ENCODE measurements around the gene FOXP4.

The FOXP4 gene

GRCh38 chr6:41584205-41584604, 38.0 kb downstream of the FOXP4 start:
- no peaks in the 10 kb centered on the region for H3K36me3 ChIP-seq (ENCODE audit: control insufficient read depth, insufficient read depth, low read length)
- H3K4me1 ChIP-seq, result no peaks in the 10 kb centered on the region
- H3K79me2 ChIP-seq, result no peaks in the 10 kb centered on the region
- H3K9ac ChIP-seq, result no peak overlapping the region
- no peak for TF ChIP-seq CTCF (IDR thresholded peaks at IDR 0.05)
- no peak overlapping the region for H3K4me3 ChIP-seq (ENCODE audit: low read depth, low read length)
- H3K9me3 ChIP-seq (ENCODE audit: control insufficient read depth, low read length), result no peaks in the 10 kb centered on the region
- H3K27me3 ChIP-seq (ENCODE audit: control insufficient read depth, insufficient read depth, low read length), result no peaks in the 10 kb centered on the region
- no peak overlapping the region for H3K27ac ChIP-seq
- no peak overlapping the region for H2AFZ ChIP-seq
- H3K4me2 ChIP-seq (ENCODE audit: low read length), result no peak overlapping the region

- Histone ChIP-seq H3K9me3 (ENCODE audit: control insufficient read depth, low read length) (no peaks in the 10 kb centered on the region), H3K27ac (no peak overlapping the region), H3K4me2 (ENCODE audit: low read length) (no peak overlapping the region), H3K27me3 (ENCODE audit: control insufficient read depth, insufficient read depth, low read length) (no peaks in the 10 kb centered on the region), H3K36me3 (ENCODE audit: control insufficient read depth, insufficient read depth, low read length) (no peaks in the 10 kb centered on the region), H3K9ac (no peak overlapping the region), H3K4me1 (no peaks in the 10 kb centered on the region), H3K79me2 (no peaks in the 10 kb centered on the region), H2AFZ (no peak overlapping the region), H3K4me3 (ENCODE audit: low read depth, low read length) (no peak overlapping the region)
- TF ChIP-seq CTCF (IDR thresholded peaks at IDR 0.05), result no peak
Measured at GRCh38 chr6:41584668-41585205, 38.6 kb downstream of the FOXP4 start.

- TF ChIP-seq CTCF (IDR thresholded peaks at IDR 0.05), result no peak
- Histone ChIP-seq H3K9ac (no peak overlapping the region), H3K4me3 (ENCODE audit: low read depth, low read length) (no peak overlapping the region), H2AFZ (no peak overlapping the region), H3K27me3 (ENCODE audit: control insufficient read depth, insufficient read depth, low read length) (no peaks in the 10 kb centered on the region), H3K79me2 (no peaks in the 10 kb centered on the region), H3K4me1 (no peaks in the 10 kb centered on the region), H3K9me3 (ENCODE audit: control insufficient read depth, low read length) (no peaks in the 10 kb centered on the region), H3K27ac (no peak overlapping the region), H3K36me3 (ENCODE audit: control insufficient read depth, insufficient read depth, low read length) (no peaks in the 10 kb centered on the region), H3K4me2 (ENCODE audit: low read length) (no peak overlapping the region)
Measured at GRCh38 chr6:41585605-41586004, 39.4 kb downstream of the FOXP4 start.

- Histone ChIP-seq H3K9me3 (ENCODE audit: control insufficient read depth, low read length) (no peaks in the 10 kb centered on the region), H3K4me2 (ENCODE audit: low read length) (no peak overlapping the region), H3K4me1 (no peaks in the 10 kb centered on the region), H3K27ac (no peak overlapping the region), H2AFZ (no peak overlapping the region), H3K36me3 (ENCODE audit: control insufficient read depth, insufficient read depth, low read length) (no peaks in the 10 kb centered on the region), H3K79me2 (no peaks in the 10 kb centered on the region), H3K4me3 (ENCODE audit: low read depth, low read length) (no peak overlapping the region), H3K27me3 (ENCODE audit: control insufficient read depth, insufficient read depth, low read length) (no peaks in the 10 kb centered on the region), H3K9ac (no peak overlapping the region)
- no peak for TF ChIP-seq CTCF (IDR thresholded peaks at IDR 0.05)
Measured at GRCh38 chr6:41586252-41587007, 40.2 kb downstream of the FOXP4 start.

All from parathyroid adenoma (tissue), 2 donors.